Neural cell (in vitro differentiated cells): ENCODE data around the gene TAPBP. TPM values are rescaled to one million over a fixed set of nuclear protein-coding genes. Genes with fewer than 3 reads are reported as not detected.
A peak's percentile ranks its signal among the peaks of the same experiment; 100 is the strongest.

ENCODE experiments used
- H2AFZ ChIP-seq: fragments of 200-600, 300-800 bp; sonication (generic), shearing (Covaris generic); 2 replicates; pipeline ENCODE4 v1.6.0; 2014; ENCODE audit warnings: low read depth, mild to moderate bottlenecking, antibody characterized with exemption, low read length, moderate library complexity
- H3F3A ChIP-seq: fragments of 200-600 bp; shearing (Covaris generic); 2 replicates; pipeline ENCODE4 v1.6.1; 2016; ENCODE audit warnings: mild to moderate bottlenecking, moderate library complexity, mixed read lengths, antibody characterized with exemption, low read length; ENCODE audit not compliant: insufficient read depth, poor library complexity, severe bottlenecking
- H3K27ac ChIP-seq: fragments of 200-600, 300-800 bp; sonication (generic), shearing (Covaris generic); 2 replicates; pipeline ENCODE4 v1.5.1; 2014; ENCODE audit warnings: mild to moderate bottlenecking, low read length, moderate library complexity
- H3K27me3 ChIP-seq: fragments of 300-800, 200-600 bp; sonication (generic), shearing (Covaris generic); 2 replicates; pipeline ENCODE4 v1.6.0; 2014; ENCODE audit warnings: mild to moderate bottlenecking, low read depth, low read length, moderate library complexity; ENCODE audit not compliant: insufficient read depth
- H3K36me3 ChIP-seq: fragments of 300-800, 200-600 bp; sonication (generic), shearing (Covaris generic); 2 replicates; pipeline ENCODE4 v1.5.1; 2014; ENCODE audit warnings: mild to moderate bottlenecking, antibody characterized with exemption, low read length, moderate library complexity; ENCODE audit not compliant: insufficient read depth
- H3K4me2 ChIP-seq: fragments of 300-800, 200-600 bp; sonication (generic), shearing (Covaris generic); 2 replicates; pipeline ENCODE4 v1.6.0; 2014; ENCODE audit warnings: mild to moderate bottlenecking, low read length
- H3K4me3 ChIP-seq: fragments of 300-800, 200-600 bp; sonication (generic), shearing (Covaris generic); 2 replicates; pipeline ENCODE4 v1.5.1; 2014; ENCODE audit warnings: mild to moderate bottlenecking, low read length, moderate library complexity
- H3K79me2 ChIP-seq: fragments of 200-600 bp; shearing (Covaris generic); replicated peaks from 2 replicates; pipeline ENCODE4 v1.6.0; 2014; ENCODE audit warnings: mild to moderate bottlenecking, low read length, moderate library complexity; ENCODE audit not compliant: insufficient read depth
- H3K9ac ChIP-seq: fragments of 300-800, 200-600 bp; sonication (generic), shearing (Covaris generic); 2 replicates; pipeline ENCODE4 v1.6.1; 2016; ENCODE audit warnings: mild to moderate bottlenecking, low read length, mixed read lengths
- H3K9me2 ChIP-seq: fragments of 200-600 bp; shearing (Covaris generic); 2 replicates; pipeline ENCODE4 v1.6.1; 2016; ENCODE audit warnings: mild to moderate bottlenecking, low read length, mixed read lengths; ENCODE audit not compliant: insufficient read depth
- H3K9me3 ChIP-seq: fragments of 200-600, 300-800 bp; sonication (generic), shearing (Covaris generic); 2 replicates; pipeline ENCODE4 v1.6.1; 2016; ENCODE audit warnings: mild to moderate bottlenecking, mixed run types, low read length, moderate library complexity, mixed read lengths
- H4K20me1 ChIP-seq: fragments of 200-600 bp; shearing (Covaris generic); 2 replicates; pipeline ENCODE4 v1.6.1; 2016; ENCODE audit warnings: mild to moderate bottlenecking, mixed run types; ENCODE audit not compliant: insufficient read depth
- EP300 ChIP-seq: fragments of 450-650 bp; conservative IDR thresholded peaks from 2 replicates; pipeline ENCODE4 v1.6.1; 2014; ENCODE audit warnings: antibody characterized with exemption, mild to moderate bottlenecking, moderate library complexity; ENCODE audit not compliant: poor library complexity, severe bottlenecking
- EZH2 ChIP-seq: fragments of 200-600, 300-800 bp; shearing (Covaris generic), sonication (generic); IDR thresholded peaks from 2 replicates; pipeline ENCODE4 v1.6.1; 2014; ENCODE audit warnings: antibody characterized with exemption, low read length, borderline replicate concordance, mild to moderate bottlenecking; ENCODE audit not compliant: insufficient read depth, poor library complexity, severe bottlenecking
- MXI1 ChIP-seq: fragments of 450-650 bp; conservative IDR thresholded peaks from 2 replicates; pipeline ENCODE4 v1.6.1; 2014; ENCODE audit warnings: antibody characterized with exemption, mild to moderate bottlenecking; ENCODE audit not compliant: poor library complexity, severe bottlenecking
- POLR2AphosphoS5 ChIP-seq: IDR thresholded peaks from 2 replicates; pipeline ENCODE4 v1.6.1; 2012
- RAD21 ChIP-seq: fragments of 450-650 bp; conservative IDR thresholded peaks from 2 replicates; pipeline ENCODE4 v1.6.1; 2014; ENCODE audit warnings: antibody characterized with exemption, mild to moderate bottlenecking, moderate library complexity
- SMC3 ChIP-seq: fragments of 450-650 bp; conservative IDR thresholded peaks from 2 replicates; pipeline ENCODE4 v1.6.1; 2014; ENCODE audit warnings: antibody characterized with exemption, mild to moderate bottlenecking, moderate library complexity; ENCODE audit not compliant: poor library complexity
- TAF1 ChIP-seq: IDR thresholded peaks from 2 replicates; pipeline ENCODE4 v1.6.1; 2012; ENCODE audit warnings: low read depth
- polyA plus RNA-seq: library from polyadenylated mRNA; depleted of rRNA; stranded (reverse); fragments of >200 nt; gene quantifications from 2 replicates; pipeline ENCODE4 v1.2.3, GENCODE V29; 2014
- TF ChIP-seq, protein P1 (sequence below): IDR thresholded peaks from 2 replicates; pipeline ENCODE4 v1.6.1; 2012; ENCODE audit warnings: borderline replicate concordance
- TF ChIP-seq, protein P2 (sequence below): fragments of 450-650 bp; IDR thresholded peaks from 2 replicates; pipeline ENCODE4 v1.5.1; 2014; ENCODE audit warnings: antibody characterized with exemption, mild to moderate bottlenecking, moderate library complexity; ENCODE audit not compliant: poor library complexity, severe bottlenecking

The TAPBP gene
- polyA plus RNA-seq, 1 donor from 2014 or later = 1.2 TPM

DNA sequence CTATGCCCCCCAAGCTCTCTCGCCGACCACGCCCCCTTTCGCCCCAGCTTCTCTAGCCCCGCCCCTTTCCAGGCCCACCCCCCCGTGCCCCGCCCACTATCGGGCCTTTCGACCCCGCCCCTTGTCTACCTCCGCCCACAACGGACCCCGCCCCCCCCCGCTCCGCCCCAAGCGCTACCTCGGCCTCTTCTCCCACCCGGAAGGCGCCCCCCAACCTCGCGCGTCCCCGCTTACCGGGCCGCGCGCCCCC is 3.5 kb upstream of the TAPBP start:
- peak overlapping the region; percentile 68 for H3K9ac ChIP-seq
- H3K27me3 ChIP-seq = peaks cover 17% of the 10 kb centered on the region
- H4K20me1 ChIP-seq = no peaks in the 10 kb centered on the region
- peak overlapping the region; percentile 87 for H3K27ac ChIP-seq
- peaks cover 15% of the 10 kb centered on the region for H3K79me2 ChIP-seq
- peak overlapping the region; percentile 70 for H3K4me3 ChIP-seq
- H3F3A ChIP-seq = peaks cover 6% of the 10 kb centered on the region
- no peak overlapping the region for H2AFZ ChIP-seq
- H3K36me3 ChIP-seq = peaks cover 4% of the 10 kb centered on the region
- no peaks in the 10 kb centered on the region for H3K9me3 ChIP-seq
- H3K4me2 ChIP-seq = no peak overlapping the region
- no peaks in the 10 kb centered on the region for H3K9me2 ChIP-seq
- TF ChIP-seq, protein P1, sequence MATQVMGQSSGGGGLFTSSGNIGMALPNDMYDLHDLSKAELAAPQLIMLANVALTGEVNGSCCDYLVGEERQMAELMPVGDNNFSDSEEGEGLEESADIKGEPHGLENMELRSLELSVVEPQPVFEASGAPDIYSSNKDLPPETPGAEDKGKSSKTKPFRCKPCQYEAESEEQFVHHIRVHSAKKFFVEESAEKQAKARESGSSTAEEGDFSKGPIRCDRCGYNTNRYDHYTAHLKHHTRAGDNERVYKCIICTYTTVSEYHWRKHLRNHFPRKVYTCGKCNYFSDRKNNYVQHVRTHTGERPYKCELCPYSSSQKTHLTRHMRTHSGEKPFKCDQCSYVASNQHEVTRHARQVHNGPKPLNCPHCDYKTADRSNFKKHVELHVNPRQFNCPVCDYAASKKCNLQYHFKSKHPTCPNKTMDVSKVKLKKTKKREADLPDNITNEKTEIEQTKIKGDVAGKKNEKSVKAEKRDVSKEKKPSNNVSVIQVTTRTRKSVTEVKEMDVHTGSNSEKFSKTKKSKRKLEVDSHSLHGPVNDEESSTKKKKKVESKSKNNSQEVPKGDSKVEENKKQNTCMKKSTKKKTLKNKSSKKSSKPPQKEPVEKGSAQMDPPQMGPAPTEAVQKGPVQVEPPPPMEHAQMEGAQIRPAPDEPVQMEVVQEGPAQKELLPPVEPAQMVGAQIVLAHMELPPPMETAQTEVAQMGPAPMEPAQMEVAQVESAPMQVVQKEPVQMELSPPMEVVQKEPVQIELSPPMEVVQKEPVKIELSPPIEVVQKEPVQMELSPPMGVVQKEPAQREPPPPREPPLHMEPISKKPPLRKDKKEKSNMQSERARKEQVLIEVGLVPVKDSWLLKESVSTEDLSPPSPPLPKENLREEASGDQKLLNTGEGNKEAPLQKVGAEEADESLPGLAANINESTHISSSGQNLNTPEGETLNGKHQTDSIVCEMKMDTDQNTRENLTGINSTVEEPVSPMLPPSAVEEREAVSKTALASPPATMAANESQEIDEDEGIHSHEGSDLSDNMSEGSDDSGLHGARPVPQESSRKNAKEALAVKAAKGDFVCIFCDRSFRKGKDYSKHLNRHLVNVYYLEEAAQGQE = no peak
- TF ChIP-seq TAF1 = no peak
- no peak for TF ChIP-seq POLR2AphosphoS5
- TF ChIP-seq EP300 = no peak
- TF ChIP-seq MXI1 = no peak
- TF ChIP-seq, protein P2, sequence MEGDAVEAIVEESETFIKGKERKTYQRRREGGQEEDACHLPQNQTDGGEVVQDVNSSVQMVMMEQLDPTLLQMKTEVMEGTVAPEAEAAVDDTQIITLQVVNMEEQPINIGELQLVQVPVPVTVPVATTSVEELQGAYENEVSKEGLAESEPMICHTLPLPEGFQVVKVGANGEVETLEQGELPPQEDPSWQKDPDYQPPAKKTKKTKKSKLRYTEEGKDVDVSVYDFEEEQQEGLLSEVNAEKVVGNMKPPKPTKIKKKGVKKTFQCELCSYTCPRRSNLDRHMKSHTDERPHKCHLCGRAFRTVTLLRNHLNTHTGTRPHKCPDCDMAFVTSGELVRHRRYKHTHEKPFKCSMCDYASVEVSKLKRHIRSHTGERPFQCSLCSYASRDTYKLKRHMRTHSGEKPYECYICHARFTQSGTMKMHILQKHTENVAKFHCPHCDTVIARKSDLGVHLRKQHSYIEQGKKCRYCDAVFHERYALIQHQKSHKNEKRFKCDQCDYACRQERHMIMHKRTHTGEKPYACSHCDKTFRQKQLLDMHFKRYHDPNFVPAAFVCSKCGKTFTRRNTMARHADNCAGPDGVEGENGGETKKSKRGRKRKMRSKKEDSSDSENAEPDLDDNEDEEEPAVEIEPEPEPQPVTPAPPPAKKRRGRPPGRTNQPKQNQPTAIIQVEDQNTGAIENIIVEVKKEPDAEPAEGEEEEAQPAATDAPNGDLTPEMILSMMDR = no peak
- no peak for TF ChIP-seq RAD21
- TF ChIP-seq EZH2 = no peak
- no peak for TF ChIP-seq SMC3

DNA sequence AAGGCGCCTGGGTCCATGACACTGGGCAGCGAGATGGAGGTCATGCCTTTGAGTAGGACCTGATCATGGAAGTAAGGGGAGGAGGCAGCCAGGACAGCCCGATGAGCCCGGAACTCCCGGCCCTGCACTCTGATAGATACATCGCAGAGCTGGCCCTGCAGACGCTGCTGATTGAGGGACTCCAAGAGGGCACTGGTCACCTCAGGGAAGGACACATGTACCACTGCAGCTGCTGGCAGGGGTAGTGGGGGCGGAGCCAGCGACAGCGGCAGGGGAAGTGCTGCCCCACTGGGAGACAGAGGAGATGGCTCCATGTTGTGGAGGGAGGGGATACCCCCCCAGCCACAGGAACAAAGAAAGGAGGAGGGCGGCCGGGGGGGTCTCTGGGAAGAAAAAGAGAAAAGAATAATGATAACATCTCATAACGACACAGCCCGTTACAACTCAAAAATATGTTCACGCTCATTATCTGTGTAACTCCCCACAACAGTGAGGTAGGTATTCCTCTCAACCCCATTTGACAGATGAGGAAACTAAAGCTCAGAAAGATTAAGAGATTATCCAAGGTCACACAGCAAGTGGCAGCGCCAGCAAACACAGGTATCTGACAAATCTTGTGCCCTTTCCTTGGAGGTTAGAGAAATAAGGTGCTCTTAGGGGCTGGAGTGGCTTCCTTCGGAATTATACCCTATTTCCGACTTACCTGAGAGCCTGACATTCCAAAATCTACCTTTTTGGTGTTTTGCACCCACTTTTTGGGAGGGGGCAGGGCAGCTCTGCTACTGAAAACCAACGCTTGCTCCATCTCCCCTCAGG is 2.9 kb upstream of the TAPBP start:
- Histone ChIP-seq H3K9ac (peak overlapping the region; percentile 68), H3K4me3 (peak overlapping the region; percentile 70), H3K79me2 (peaks cover 10% of the 10 kb centered on the region), H3K4me2 (no peak overlapping the region), H3K9me3 (no peaks in the 10 kb centered on the region), H3K36me3 (peaks cover 4% of the 10 kb centered on the region), H4K20me1 (no peaks in the 10 kb centered on the region), H2AFZ (no peak overlapping the region), H3K27ac (peak overlapping the region; percentile 87), H3K9me2 (no peaks in the 10 kb centered on the region), H3K27me3 (peaks cover 22% of the 10 kb centered on the region), H3F3A (peaks cover 6% of the 10 kb centered on the region)
- TF ChIP-seq MXI1 (no peak), EZH2 (no peak), TAF1 (no peak), RAD21 (no peak), EP300 (no peak), POLR2AphosphoS5 (no peak), SMC3 (no peak)
- TF ChIP-seq, protein P2 = no peak
- TF ChIP-seq, protein P1 = no peak
